HEK293 (cell line): ENCODE results near the gene TLE3.

Experiments used
- CTCF ChIA-PET: fragments of 350-600 bp; formaldehyde crosslinking; extraction: SDS; loops from one replicate; lab custom pipeline; 2021; ENCODE audit warnings: antibody characterized with exemption; lab: Yijun Ruan, JAX
- POLR2A ChIA-PET: fragments of 300-600 bp; formaldehyde crosslinking; extraction: SDS; loops from one replicate; lab custom pipeline; 2020; ENCODE audit warnings: antibody characterized with exemption, inconsistent platforms; lab: Yijun Ruan, JAX
- H3K27ac ChIP-seq: fragments of 200-500 bp; sonication (Bioruptor generic); 2 replicates; pipeline ENCODE4 v1.5.1; 2014; ENCODE audit warnings: low read depth, low read length, control low read depth, inconsistent platforms; ENCODE audit errors: extremely low read depth
- H3K36me3 ChIP-seq, 2 experiments: fragments of 200-500 bp in 1 of 2; sonication (Bioruptor generic) in 1 of 2; 1 replicate in 1 of 2; 2 replicates in 1 of 2; pipeline ENCODE4 v1.5.1; 2014 to 2017; ENCODE audit warnings: inconsistent platforms in 2 of 2, low read length in 2 of 2; ENCODE audit not compliant: control insufficient read depth in 2 of 2, insufficient read depth in 1 of 2
- H3K4me1 ChIP-seq: fragments of 200-500 bp; sonication (Bioruptor generic); 2 replicates; pipeline ENCODE4 v1.5.1; 2014; ENCODE audit warnings: mild to moderate bottlenecking, low read length, inconsistent platforms; ENCODE audit not compliant: control insufficient read depth, insufficient read depth
- H3K4me3 ChIP-seq: 2 replicates; pipeline ENCODE4 v1.5.1; 2011; ENCODE audit warnings: low read depth, mild to moderate bottlenecking, control low read depth, low read length, moderate library complexity
- H3K9me3 ChIP-seq: fragments of 200-500 bp; sonication (Bioruptor generic); 2 replicates; pipeline ENCODE4 v1.5.1; 2014; ENCODE audit warnings: low read depth, low read length, inconsistent platforms; ENCODE audit not compliant: control insufficient read depth, insufficient read depth
- BCL11B ChIP-seq: fragments of 450-650 bp; formaldehyde crosslinking; IDR thresholded peaks from 2 replicates; pipeline ENCODE4 v1.5.1; 2016; ENCODE audit warnings: low read depth, missing biosample characterization, missing genetic modification characterization
- ELK4 ChIP-seq: IDR thresholded peaks from 2 replicates; pipeline ENCODE4 v1.6.1; 2011; ENCODE audit warnings: mild to moderate bottlenecking, low read depth, low read length, borderline replicate concordance
- HOXA7 ChIP-seq: sonication (generic); formaldehyde crosslinking; IDR thresholded peaks from 2 replicates; pipeline ENCODE4 v1.8.1; 2022; ENCODE audit warnings: missing genetic modification reagents, borderline replicate concordance
- KLF1 ChIP-seq: fragments of 450-650 bp; formaldehyde crosslinking; IDR thresholded peaks from 2 replicates; pipeline ENCODE4 v1.5.1; 2016; ENCODE audit warnings: missing biosample characterization, missing genetic modification characterization
- KLF7 ChIP-seq: fragments of 450-650 bp; formaldehyde crosslinking; IDR thresholded peaks from 2 replicates; pipeline ENCODE4 v1.5.1; 2016; ENCODE audit warnings: missing biosample characterization, missing genetic modification characterization, borderline replicate concordance
- MYNN ChIP-seq: fragments of 450-650 bp; formaldehyde crosslinking; IDR thresholded peaks from 2 replicates; pipeline ENCODE4 v1.5.1; 2016; ENCODE audit warnings: missing biosample characterization, missing genetic modification characterization, borderline replicate concordance
- PRDM10 ChIP-seq: fragments of 450-650 bp; formaldehyde crosslinking; IDR thresholded peaks from 2 replicates; pipeline ENCODE4 v1.5.1; 2016; ENCODE audit warnings: missing biosample characterization, missing genetic modification characterization
- SALL2 ChIP-seq: fragments of 450-650 bp; formaldehyde crosslinking; IDR thresholded peaks from 2 replicates; pipeline ENCODE4 v1.5.0; 2017; ENCODE audit warnings: missing biosample characterization, mild to moderate bottlenecking, missing genetic modification characterization, borderline replicate concordance
- TSHZ1 ChIP-seq: fragments of 450-650 bp; formaldehyde crosslinking; IDR thresholded peaks from 2 replicates; pipeline ENCODE4 v1.5.1; 2016; ENCODE audit warnings: missing biosample characterization, missing genetic modification characterization, borderline replicate concordance
- WT1 ChIP-seq: fragments of 450-650 bp; formaldehyde crosslinking; IDR thresholded peaks from 2 replicates; pipeline ENCODE4 v1.5.1; 2016; ENCODE audit warnings: missing biosample characterization, missing genetic modification characterization
- YY2 ChIP-seq: fragments of 450-650 bp; formaldehyde crosslinking; IDR thresholded peaks from 2 replicates; pipeline ENCODE4 v1.5.1; 2016; ENCODE audit warnings: missing biosample characterization, missing genetic modification characterization
- ZBTB44 ChIP-seq: fragments of 450-650 bp; IDR thresholded peaks from 2 replicates; pipeline ENCODE4 v1.5.1; 2018; ENCODE audit warnings: missing biosample characterization, mild to moderate bottlenecking, missing genetic modification characterization
- ZNF112 ChIP-seq: fragments of 450-650 bp; formaldehyde crosslinking; IDR thresholded peaks from 2 replicates; pipeline ENCODE4 v1.5.0; 2017; ENCODE audit warnings: missing biosample characterization, missing genetic modification characterization
- ZNF341 ChIP-seq: fragments of 450-650 bp; formaldehyde crosslinking; IDR thresholded peaks from 2 replicates; pipeline ENCODE4; 2016; ENCODE audit warnings: low read depth, missing biosample characterization, missing genetic modification characterization
- ZNF391 ChIP-seq: fragments of 450-650 bp; formaldehyde crosslinking; IDR thresholded peaks from 2 replicates; pipeline ENCODE4 v1.5.1; 2016; ENCODE audit warnings: low read depth, missing biosample characterization, missing genetic modification characterization, borderline replicate concordance
- ZNF426 ChIP-seq: fragments of 450-650 bp; formaldehyde crosslinking; IDR thresholded peaks from 2 replicates; pipeline ENCODE4 v1.5.1; 2017; ENCODE audit warnings: missing biosample characterization, missing genetic modification characterization, mild to moderate bottlenecking, inconsistent platforms, moderate library complexity
- ZNF529 ChIP-seq: fragments of 450-650 bp; formaldehyde crosslinking; IDR thresholded peaks from 2 replicates; pipeline ENCODE4 v1.5.1; 2017; ENCODE audit warnings: missing genetic modification characterization, missing biosample characterization; ENCODE audit not compliant: insufficient replicate concordance
- ZNF544 ChIP-seq: fragments of 450-650 bp; formaldehyde crosslinking; IDR thresholded peaks from 2 replicates; pipeline ENCODE4 v1.5.0; 2017; ENCODE audit warnings: missing biosample characterization, missing genetic modification characterization
- ZNF558 ChIP-seq: fragments of 450-650 bp; formaldehyde crosslinking; IDR thresholded peaks from 2 replicates; pipeline ENCODE4 v1.5.1; 2016; ENCODE audit warnings: missing biosample characterization, missing genetic modification characterization
- ZNF561 ChIP-seq: fragments of 450-650 bp; IDR thresholded peaks from 2 replicates; pipeline ENCODE4 v1.5.1; 2018; ENCODE audit warnings: missing biosample characterization, missing genetic modification characterization, borderline replicate concordance
- ZNF571 ChIP-seq: fragments of 450-650 bp; formaldehyde crosslinking; IDR thresholded peaks from 2 replicates; pipeline ENCODE4 v1.5.0; 2017; ENCODE audit warnings: missing biosample characterization, missing genetic modification characterization
- ZNF621 ChIP-seq: fragments of 450-650 bp; formaldehyde crosslinking; IDR thresholded peaks from 2 replicates; pipeline ENCODE4 v1.5.1; 2017; ENCODE audit warnings: missing biosample characterization, missing genetic modification characterization
- ZNF660 ChIP-seq: fragments of 450-650 bp; IDR thresholded peaks from 2 replicates; pipeline ENCODE4 v1.5.1; 2018; ENCODE audit warnings: missing biosample characterization, mild to moderate bottlenecking, missing genetic modification characterization
- ZNF768 ChIP-seq: fragments of 450-650 bp; formaldehyde crosslinking; IDR thresholded peaks from 2 replicates; pipeline ENCODE4 v1.5.1; 2018; ENCODE audit warnings: missing biosample characterization, mild to moderate bottlenecking, missing genetic modification characterization
- ZNF843 ChIP-seq: fragments of 450-650 bp; formaldehyde crosslinking; IDR thresholded peaks from 2 replicates; pipeline ENCODE4 v1.5.1; 2016; ENCODE audit warnings: missing biosample characterization, missing genetic modification characterization
- ZSCAN16 ChIP-seq: fragments of 450-650 bp; formaldehyde crosslinking; IDR thresholded peaks from 2 replicates; pipeline ENCODE4 v1.5.1; 2016; ENCODE audit warnings: missing biosample characterization, missing genetic modification characterization

TLE3 gene

GRCh38 chr15:70099967-70100473, 2.3 kb upstream of the TLE3 start (continued):
- TF ChIP-seq PRDM10 (peak; percentile 72), ZNF391 (tag by site-specific recombination) (peak; percentile 49; the same call in 1 of the 2 replicates), ZNF426 (no peak), ZNF558 (tag by site-specific recombination) (peak; percentile 58; the same call in 1 of the 2 replicates), ZSCAN16 (tag by site-specific recombination) (0 out of 2 replicates have a peak, but pooled peaks have one; percentile 31), BCL11B (peak; percentile 60; the same call in 1 of the 2 replicates)

GRCh38 chr15:70099167-70099966, 1.6 kb upstream of the TLE3 start:
- peaks cover 21% of the 10 kb centered on the region for H3K4me1 ChIP-seq
- H3K9me3 ChIP-seq, result no peaks in the 10 kb centered on the region
- H3K4me3 ChIP-seq, result peak overlapping the region; percentile 52
- CTCF ChIA-PET, result interaction anchor here (0.5 to 2.8 kb wide), 11 partner anchors 14 to 636 kb away, joined by 3 to 12 read pairs (median 4); no protein-coding TSS in a partner anchor
- POLR2A ChIA-PET, result interaction anchor here (0.7 to 7.0 kb wide), 41 partner anchors 11 to 706 kb away, joined by 3 to 134 read pairs (median 4); no protein-coding TSS in a partner anchor
- peaks cover 0 to 13% of the 10 kb centered on the region in 2 experiments; a peak in 1 of 3 replicates for H3K36me3 ChIP-seq
- peak overlapping the region; percentile 99 for H3K27ac ChIP-seq
- TF ChIP-seq HOXA7 (CRISPR knock-in tag) (no peak), ZNF529 (tag by site-specific recombination) (no peak), SALL2 (tag by site-specific recombination) (no peak), ZNF112 (tag by site-specific recombination) (no peak), YY2 (peak; percentile 38), KLF7 (peak; percentile 30; the same call in 1 of the 2 replicates), ZNF571 (tag by site-specific recombination) (no peak), MYNN (tag by site-specific recombination) (no peak), ZBTB44 (tag by site-specific recombination) (peak; percentile 85), ZNF544 (tag by site-specific recombination) (no peak), ZNF768 (tag by site-specific recombination) (no peak; the same call in 1 of the 2 replicates), ZNF561 (tag by site-specific recombination) (peak; percentile 74), ZNF843 (tag by site-specific recombination) (0 out of 2 replicates have a peak, but pooled peaks have one; percentile 75), ZNF341 (tag by site-specific recombination) (peak; percentile 97), ZNF621 (no peak), KLF1 (tag by site-specific recombination) (peak; percentile 86; the same call in 1 of the 2 replicates), ELK4 (no peak), TSHZ1 (peak; percentile 94), WT1 (tag by site-specific recombination) (peak; percentile 83), ZNF660 (tag by site-specific recombination) (peak; percentile 95)
